ENCODE data around the gene KRTAP5-2. TPM values are rescaled to one million over a fixed set of nuclear protein-coding genes. Genes with fewer than 3 reads are reported as not detected.
"Not testable (repeated sequence)": the region's sequence is repeated elsewhere in the genome, so short reads cannot be mapped to it uniquely, and the experiment has no call there.

Gene KRTAP5-2
- total and polyA plus RNA-seq, 2 experiments from 2014 or later, result not detected

DNA sequence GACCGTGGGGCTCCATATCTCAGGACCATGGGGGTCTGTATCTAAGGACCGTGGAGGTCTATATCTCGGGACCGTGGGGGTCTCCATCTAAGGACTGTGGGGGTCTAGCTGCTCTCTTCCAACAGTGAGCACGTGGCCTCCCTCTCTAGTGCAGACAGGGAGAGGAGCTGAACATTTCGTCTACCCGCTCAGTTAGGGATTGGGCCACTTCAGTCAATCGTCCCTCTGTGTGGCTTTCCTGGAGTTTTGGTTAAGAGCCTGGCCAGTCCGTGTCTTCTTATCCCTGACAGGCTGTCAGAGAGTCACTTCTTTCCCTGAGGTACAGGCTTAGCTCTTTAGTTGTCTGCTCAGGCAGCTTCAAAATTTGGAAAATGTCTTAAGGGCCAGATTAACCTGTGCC, 16.1 kb downstream of the KRTAP5-2 start:
- no peak for TF ChIP-seq EZH2 (IDR thresholded peaks at IDR 0.05; ENCODE audit: insufficient read depth, poor library complexity, severe bottlenecking)
- H3K27me3 ChIP-seq (replicated peaks; ENCODE audit: insufficient read depth), result peaks cover 24% of the 10 kb centered on the region; the same call in 1 of the 2 replicates
- H3F3A ChIP-seq (ENCODE audit: insufficient read depth), result no peaks in the 10 kb centered on the region
- in situ Hi-C loops (cut with MboI), result no loop called here
- no peak overlapping the region for H2AFZ ChIP-seq
- DNase-seq, result no peak
- H3K4me3 ChIP-seq, result no peak overlapping the region
- H3K79me2 ChIP-seq (ENCODE audit: insufficient read depth), result no peaks in the 10 kb centered on the region
- H4K20me1 ChIP-seq (ENCODE audit: insufficient read depth), result no peaks in the 10 kb centered on the region
- no peaks in the 10 kb centered on the region for H3K9me3 ChIP-seq (ENCODE audit: low read depth)
- H3K27ac ChIP-seq, result no peak overlapping the region
- 50 to 51% methylated on average over 9 of the region's 9 CpGs for WGBS, 2 experiments (ENCODE audit: low coverage in 1 of 2, low lambda C conversion rate in 2 of 2, missing lambda C conversion rate in 2 of 2)
- H3K9me2 ChIP-seq (ENCODE audit: insufficient read depth), result no peaks in the 10 kb centered on the region
- no peak overlapping the region for H3K4me2 ChIP-seq (ENCODE audit: unreplicated experiment)
- no peak overlapping the region for H3K9ac ChIP-seq
- H3K36me3 ChIP-seq (ENCODE audit: low read depth), result no peaks in the 10 kb centered on the region
- H3K4me1 ChIP-seq (ENCODE audit: insufficient read depth), result no peaks in the 10 kb centered on the region

DNA sequence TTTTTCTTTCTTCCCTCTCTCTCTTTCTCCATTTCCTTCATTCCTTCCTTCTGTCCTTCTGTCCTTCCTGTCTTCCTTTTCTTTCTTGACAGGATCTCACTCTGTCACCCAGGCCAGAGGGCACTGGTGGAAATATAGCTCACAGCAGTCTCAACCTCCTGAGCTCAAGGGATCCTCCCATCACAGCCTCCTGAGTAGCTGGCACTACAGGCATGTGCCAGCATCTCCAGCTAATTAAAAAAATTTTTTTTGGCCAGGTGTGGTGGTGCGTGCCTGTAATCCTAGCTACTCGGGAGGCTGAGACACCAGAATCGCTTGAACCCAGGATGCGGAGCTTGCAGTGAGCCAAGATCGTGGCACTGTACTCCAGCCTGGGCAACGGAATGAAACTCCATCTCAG, 21.3 kb downstream of the KRTAP5-2 start:
- H2AFZ ChIP-seq, result no peak overlapping the region
- no peaks in the 10 kb centered on the region for H4K20me1 ChIP-seq (ENCODE audit: insufficient read depth)
- H3K9ac ChIP-seq, result no peak overlapping the region
- TF ChIP-seq EZH2 (IDR thresholded peaks at IDR 0.05; ENCODE audit: insufficient read depth, poor library complexity, severe bottlenecking) (no peak), EZH2phosphoT487 (IDR thresholded peaks at IDR 0.05; ENCODE audit: insufficient read depth, low read depth) (no peak)
- H3K4me3 ChIP-seq, result no peak overlapping the region
- H3K4me1 ChIP-seq (ENCODE audit: insufficient read depth), result no peaks in the 10 kb centered on the region
- H3K36me3 ChIP-seq (ENCODE audit: low read depth), result no peaks in the 10 kb centered on the region
- in situ Hi-C loops (cut with MboI), result no loop called here
- H3K4me2 ChIP-seq (ENCODE audit: unreplicated experiment), result no peak overlapping the region
- WGBS, 2 experiments (ENCODE audit: low coverage in 1 of 2, low lambda C conversion rate in 2 of 2, missing lambda C conversion rate in 2 of 2), result 56 to 63% methylated on average over 6 of the region's 6 CpGs
- no peak for DNase-seq
- H3K9me3 ChIP-seq (ENCODE audit: low read depth), result no peaks in the 10 kb centered on the region
- H3K9me2 ChIP-seq (ENCODE audit: insufficient read depth), result no peaks in the 10 kb centered on the region
- no peaks in the 10 kb centered on the region for H3K79me2 ChIP-seq (ENCODE audit: insufficient read depth)
- peaks cover 12% of the 10 kb centered on the region for H3K27me3 ChIP-seq (replicated peaks; ENCODE audit: insufficient read depth)
- no peak overlapping the region for H3K27ac ChIP-seq
- H3F3A ChIP-seq (ENCODE audit: insufficient read depth), result 0 out of 2 replicates have a peak, but pooled peaks cover 3% of the 10 kb centered on the region

DNA sequence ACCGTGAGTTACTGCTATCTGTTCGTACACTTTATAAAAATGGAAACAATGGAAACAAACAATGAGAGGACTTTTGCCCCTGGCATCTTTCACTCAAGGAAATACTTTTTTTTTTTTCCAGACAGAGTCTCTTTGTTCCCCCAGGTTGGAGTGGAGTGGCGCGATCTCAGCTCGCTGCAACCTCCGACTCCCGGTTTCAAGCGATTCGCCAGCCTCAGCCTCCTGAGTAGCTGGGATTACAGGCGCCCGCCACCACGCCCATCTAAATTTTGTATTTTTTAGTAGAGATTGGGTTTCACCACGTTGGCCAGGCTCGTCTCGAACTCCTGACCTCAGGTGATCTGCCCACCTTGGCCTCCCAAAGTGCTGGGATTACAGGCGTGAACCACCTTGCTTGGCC, 22.3 kb downstream of the KRTAP5-2 start:
- H3K27me3 ChIP-seq (replicated peaks; ENCODE audit: insufficient read depth), result peaks cover 18% of the 10 kb centered on the region
- H2AFZ ChIP-seq; H3K79me2 ChIP-seq (ENCODE audit: insufficient read depth); H3K9me3 ChIP-seq (ENCODE audit: low read depth); H4K20me1 ChIP-seq (ENCODE audit: insufficient read depth); H3K4me2 ChIP-seq (ENCODE audit: unreplicated experiment); H3K9me2 ChIP-seq (ENCODE audit: insufficient read depth); in situ Hi-C loops (cut with MboI); H3K4me3 ChIP-seq; H3K36me3 ChIP-seq (ENCODE audit: low read depth); H3K9ac ChIP-seq; H3K27ac ChIP-seq; DNase-seq; H3F3A ChIP-seq (ENCODE audit: insufficient read depth); H3K4me1 ChIP-seq (ENCODE audit: insufficient read depth): not testable (repeated sequence)
- WGBS, 2 experiments (ENCODE audit: low coverage in 1 of 2, low lambda C conversion rate in 2 of 2, missing lambda C conversion rate in 2 of 2), result 65 to 70% methylated on average over 16 of the region's 16 CpGs

DNA sequence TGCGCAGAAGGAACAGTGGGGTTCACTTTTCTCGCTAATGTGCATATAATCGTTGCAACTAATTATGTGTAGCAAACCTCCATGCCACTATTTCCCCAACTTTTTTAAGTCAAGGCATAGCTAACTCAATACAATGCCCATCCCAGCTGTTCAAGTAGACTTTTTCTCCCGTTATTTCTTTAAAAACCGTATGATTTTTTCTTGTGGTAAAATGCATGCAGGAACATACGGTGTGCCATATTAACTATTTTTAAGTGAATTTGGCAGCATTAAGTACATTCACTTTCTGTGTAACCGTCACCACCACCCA, 23.2 kb downstream of the KRTAP5-2 start:
- no peak for TF ChIP-seq EZH2phosphoT487 (IDR thresholded peaks at IDR 0.05; ENCODE audit: insufficient read depth, low read depth)
- no peak for TF ChIP-seq EZH2 (IDR thresholded peaks at IDR 0.05; ENCODE audit: insufficient read depth, poor library complexity, severe bottlenecking)
- Histone ChIP-seq H3K27ac (no peak overlapping the region), H3K9me2 (ENCODE audit: insufficient read depth) (no peaks in the 10 kb centered on the region), H3K36me3 (ENCODE audit: low read depth) (no peaks in the 10 kb centered on the region), H2AFZ (no peak overlapping the region), H3K9me3 (ENCODE audit: low read depth) (no peaks in the 10 kb centered on the region), H3K4me3 (no peak overlapping the region), H3K79me2 (ENCODE audit: insufficient read depth) (no peaks in the 10 kb centered on the region), H3F3A (ENCODE audit: insufficient read depth) (0 out of 2 replicates have a peak, but pooled peaks cover 3% of the 10 kb centered on the region), H3K4me2 (ENCODE audit: unreplicated experiment) (no peak overlapping the region), H4K20me1 (ENCODE audit: insufficient read depth) (no peaks in the 10 kb centered on the region), H3K4me1 (ENCODE audit: insufficient read depth) (no peaks in the 10 kb centered on the region), H3K27me3 (replicated peaks; ENCODE audit: insufficient read depth) (peaks cover 21% of the 10 kb centered on the region), H3K9ac (no peak overlapping the region)
- DNase-seq, result no peak
- in situ Hi-C loops (cut with MboI), result no loop called here
- WGBS, 2 experiments (ENCODE audit: low coverage in 1 of 2, low lambda C conversion rate in 2 of 2, missing lambda C conversion rate in 2 of 2), result 3% methylated on average over 7 of the region's 7 CpGs

DNA sequence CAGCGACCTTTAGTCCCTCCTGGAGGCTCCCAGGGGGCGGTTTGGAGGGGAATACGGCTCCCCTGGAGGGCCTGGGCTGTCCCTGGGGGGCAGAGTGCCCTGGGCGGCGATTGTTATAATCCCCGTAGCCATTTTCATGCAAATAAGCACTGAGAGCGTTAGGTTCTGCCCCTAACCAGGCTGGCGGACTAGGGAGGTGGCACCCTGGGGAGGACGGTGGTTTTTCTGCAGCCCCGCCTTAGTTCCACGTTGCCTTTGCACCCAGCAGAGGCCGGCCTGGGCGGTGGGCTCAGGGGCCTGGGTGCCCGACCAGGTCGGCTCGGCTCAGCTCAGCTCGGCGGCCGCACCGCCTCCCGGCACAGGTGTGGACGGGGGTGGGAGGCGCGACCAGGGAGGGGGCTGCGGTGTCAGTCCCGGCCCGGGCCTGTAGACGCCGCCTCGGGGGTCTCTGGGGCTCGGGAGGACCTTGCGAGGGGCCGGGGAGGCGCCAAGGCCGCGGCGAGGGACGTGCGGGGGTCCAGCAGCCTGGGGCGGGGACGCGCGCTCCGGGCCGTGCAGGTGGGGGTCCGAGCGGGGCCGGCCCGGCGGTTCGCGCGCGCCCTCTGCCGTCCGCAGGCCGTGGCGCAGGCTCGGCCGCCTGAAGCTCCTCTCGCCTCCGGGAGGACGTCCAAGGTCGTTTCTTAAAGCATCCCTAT, 23.7 kb downstream of the KRTAP5-2 start:
- Histone ChIP-seq H4K20me1 (ENCODE audit: insufficient read depth) (no peaks in the 10 kb centered on the region), H2AFZ (no peak overlapping the region), H3K36me3 (ENCODE audit: low read depth) (no peaks in the 10 kb centered on the region), H3F3A (ENCODE audit: insufficient read depth) (0 out of 2 replicates have a peak, but pooled peaks cover 3% of the 10 kb centered on the region), H3K9ac (no peak overlapping the region), H3K4me3 (no peak overlapping the region), H3K9me3 (ENCODE audit: low read depth) (no peaks in the 10 kb centered on the region), H3K4me2 (ENCODE audit: unreplicated experiment) (peak overlapping the region; percentile 26), H3K27ac (no peak overlapping the region), H3K4me1 (ENCODE audit: insufficient read depth) (no peaks in the 10 kb centered on the region), H3K9me2 (ENCODE audit: insufficient read depth) (no peaks in the 10 kb centered on the region), H3K27me3 (replicated peaks; ENCODE audit: insufficient read depth) (peaks cover 21% of the 10 kb centered on the region), H3K79me2 (ENCODE audit: insufficient read depth) (no peaks in the 10 kb centered on the region)
- 1 to 4% methylated on average over 33 to 64 of the region's 64 CpGs for WGBS, 2 experiments (ENCODE audit: low coverage in 1 of 2, low lambda C conversion rate in 2 of 2, missing lambda C conversion rate in 2 of 2)
- in situ Hi-C loops (cut with MboI), result no loop called here
- no peak for TF ChIP-seq EZH2 (IDR thresholded peaks at IDR 0.05; ENCODE audit: insufficient read depth, poor library complexity, severe bottlenecking)
- no peak for TF ChIP-seq EZH2phosphoT487 (IDR thresholded peaks at IDR 0.05; ENCODE audit: insufficient read depth, low read depth)
- DNase-seq, result peak; percentile 74
